IMR-90 (cell line): ENCODE data around the gene KCNT1.

ENCODE experiments used
- CEBPB ChIP-seq: IDR thresholded peaks from 2 replicates; pipeline ENCODE4 v1.6.1; 2012; ENCODE audit warnings: low read depth, low read length, improper control_type of control experiment
- POLR2A ChIP-seq: IDR thresholded peaks from 2 replicates; pipeline ENCODE4 v1.6.1; 2012; ENCODE audit warnings: mild to moderate bottlenecking, low read depth, low read length
- RAD21 ChIP-seq: IDR thresholded peaks from 2 replicates; pipeline ENCODE4 v1.6.1; 2012; ENCODE audit warnings: low read length, improper control_type of control experiment
- TF ChIP-seq, protein P1 (sequence below): fragments of 150-350 bp; IDR thresholded peaks from 2 replicates; pipeline ENCODE4 v1.6.1; 2017; ENCODE audit warnings: mild to moderate bottlenecking, antibody characterized with exemption, low read length, low read depth
- TF ChIP-seq, protein P2 (sequence below): conservative IDR thresholded peaks from 2 replicates; pipeline ENCODE4 v1.5.1; 2012; ENCODE audit warnings: mild to moderate bottlenecking, low read depth, low read length, improper control_type of control experiment

DNA sequence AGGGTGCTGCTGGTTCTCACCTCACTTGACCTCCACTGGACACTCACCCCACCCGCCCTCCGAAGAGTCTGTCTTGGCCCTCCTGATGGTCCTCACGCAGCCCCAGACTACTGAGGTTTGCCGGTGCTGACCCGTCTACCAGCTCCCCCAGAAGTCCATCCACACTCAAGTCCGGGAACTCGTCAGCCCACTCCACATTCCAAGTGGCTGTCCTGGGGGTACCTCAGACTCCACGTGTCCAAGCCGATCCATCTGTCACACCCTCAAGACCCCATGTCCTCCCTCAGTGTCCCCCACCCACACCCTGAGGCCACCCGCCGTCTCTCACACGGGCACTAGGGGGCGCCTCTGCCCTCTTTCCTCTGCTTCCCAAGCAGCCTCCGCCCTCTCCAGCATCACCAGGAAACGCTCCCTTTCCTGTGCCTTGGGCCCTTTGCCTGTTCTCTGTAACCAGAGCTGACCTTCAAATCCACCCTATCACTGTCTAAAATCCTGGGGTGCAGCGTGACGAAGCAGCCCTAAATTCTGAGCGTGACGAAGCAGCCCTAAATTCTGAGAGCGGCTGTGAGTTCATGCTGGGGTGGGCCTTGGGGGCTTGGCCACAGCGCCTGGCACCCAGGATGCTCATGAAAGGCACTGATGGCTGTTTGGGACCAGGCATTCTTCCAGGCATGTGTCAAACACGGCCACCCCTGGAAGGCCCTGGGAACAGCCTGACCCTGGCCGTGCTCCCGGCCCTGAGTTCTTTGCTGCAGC, 95.7 kb downstream of the KCNT1 start:
- TF ChIP-seq RAD21 (peak; percentile 65), CEBPB (no peak), POLR2A (no peak)
- TF ChIP-seq, protein P1, sequence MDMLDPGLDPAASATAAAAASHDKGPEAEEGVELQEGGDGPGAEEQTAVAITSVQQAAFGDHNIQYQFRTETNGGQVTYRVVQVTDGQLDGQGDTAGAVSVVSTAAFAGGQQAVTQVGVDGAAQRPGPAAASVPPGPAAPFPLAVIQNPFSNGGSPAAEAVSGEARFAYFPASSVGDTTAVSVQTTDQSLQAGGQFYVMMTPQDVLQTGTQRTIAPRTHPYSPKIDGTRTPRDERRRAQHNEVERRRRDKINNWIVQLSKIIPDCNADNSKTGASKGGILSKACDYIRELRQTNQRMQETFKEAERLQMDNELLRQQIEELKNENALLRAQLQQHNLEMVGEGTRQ, result no peak
- TF ChIP-seq, protein P2, sequence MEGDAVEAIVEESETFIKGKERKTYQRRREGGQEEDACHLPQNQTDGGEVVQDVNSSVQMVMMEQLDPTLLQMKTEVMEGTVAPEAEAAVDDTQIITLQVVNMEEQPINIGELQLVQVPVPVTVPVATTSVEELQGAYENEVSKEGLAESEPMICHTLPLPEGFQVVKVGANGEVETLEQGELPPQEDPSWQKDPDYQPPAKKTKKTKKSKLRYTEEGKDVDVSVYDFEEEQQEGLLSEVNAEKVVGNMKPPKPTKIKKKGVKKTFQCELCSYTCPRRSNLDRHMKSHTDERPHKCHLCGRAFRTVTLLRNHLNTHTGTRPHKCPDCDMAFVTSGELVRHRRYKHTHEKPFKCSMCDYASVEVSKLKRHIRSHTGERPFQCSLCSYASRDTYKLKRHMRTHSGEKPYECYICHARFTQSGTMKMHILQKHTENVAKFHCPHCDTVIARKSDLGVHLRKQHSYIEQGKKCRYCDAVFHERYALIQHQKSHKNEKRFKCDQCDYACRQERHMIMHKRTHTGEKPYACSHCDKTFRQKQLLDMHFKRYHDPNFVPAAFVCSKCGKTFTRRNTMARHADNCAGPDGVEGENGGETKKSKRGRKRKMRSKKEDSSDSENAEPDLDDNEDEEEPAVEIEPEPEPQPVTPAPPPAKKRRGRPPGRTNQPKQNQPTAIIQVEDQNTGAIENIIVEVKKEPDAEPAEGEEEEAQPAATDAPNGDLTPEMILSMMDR, result peak; percentile 66
